H1 (cell line): ENCODE measurements around the gene CCR1. TPM values are rescaled to one million over a fixed set of nuclear protein-coding genes. Genes with fewer than 3 reads are reported as not detected.

Experiments used
- CTCF ChIA-PET: fragments of 300-600 bp; sonication (Branson Sonifier 250); formaldehyde crosslinking; loops from one replicate; lab custom pipeline; 2021; ENCODE audit not compliant: partially characterized antibody; lab: Charles Lee
- POLR2A ChIA-PET: fragments of 300-600 bp; sonication (Branson Sonifier 250); formaldehyde crosslinking; loops from one replicate; lab custom pipeline; 2021; ENCODE audit warnings: inconsistent platforms; ENCODE audit not compliant: partially characterized antibody; lab: Charles Lee
- DNase-seq, 2 experiments: peaks; one replicate each; pipeline versions ENCODE4 v3.0.0 to v3.0.0-alpha.2; 2010 to 2022; ENCODE audit warnings: low spot score in 2 of 2, low read depth in 1 of 2, mixed read lengths in 1 of 2
- FAIRE-seq: peaks from 2 replicates; lab custom pipeline; 2011; peaks lifted over from hg19 to GRCh38; lab: Jason Lieb, UNC
- H2AFZ ChIP-seq: 2 replicates; pipeline ENCODE4 v1.8.1; 2012; ENCODE audit warnings: low read length, inconsistent platforms
- H2AK5ac ChIP-seq: 2 replicates; pipeline ENCODE4 v1.6.1; 2013; ENCODE audit warnings: low read depth, low read length
- H2BK120ac ChIP-seq: replicated peaks from 2 replicates; pipeline ENCODE3; 2013; ENCODE audit warnings: low read depth, low read length, inconsistent platforms
- H2BK12ac ChIP-seq: 2 replicates; pipeline ENCODE4 v1.6.1; 2013; ENCODE audit warnings: low read depth, low read length
- H2BK15ac ChIP-seq: 2 replicates; pipeline ENCODE4 v1.6.1; 2013; ENCODE audit warnings: low read length
- H2BK20ac ChIP-seq: 2 replicates; pipeline ENCODE4 v1.6.1; 2013; ENCODE audit warnings: low read length
- H2BK5ac ChIP-seq: 2 replicates; pipeline ENCODE4 v1.6.1; 2013; ENCODE audit warnings: low read depth, low read length
- H3K14ac ChIP-seq: 2 replicates; pipeline ENCODE4 v1.6.1; 2013; ENCODE audit warnings: inconsistent platforms; ENCODE audit not compliant: insufficient read length
- H3K18ac ChIP-seq: 2 replicates; pipeline ENCODE4 v1.6.1; 2013; ENCODE audit warnings: low read length; ENCODE audit errors: extremely low read depth
- H3K23ac ChIP-seq: 2 replicates; pipeline ENCODE4 v1.6.1; 2013; ENCODE audit warnings: inconsistent platforms; ENCODE audit not compliant: insufficient read length
- H3K23me2 ChIP-seq: 2 replicates; pipeline ENCODE4 v1.6.1; 2013; ENCODE audit warnings: low read depth, low read length
- H3K27ac ChIP-seq: 2 replicates; pipeline ENCODE4 v1.6.1; 2011; ENCODE audit warnings: low read depth, low read length, inconsistent platforms
- H3K27me3 ChIP-seq, 4 experiments: replicated peaks in 1 of 4; 1 replicate in 1 of 4; 2 replicates in 3 of 4; pipeline versions ENCODE4 v1.6.1 to v1.8.1; 2011 to 2013; ENCODE audit warnings: low read length in 3 of 4, mild to moderate bottlenecking in 3 of 4, inconsistent platforms in 2 of 4, mixed read lengths in 2 of 4, moderate library complexity in 1 of 4; ENCODE audit not compliant: control insufficient read depth in 3 of 4, insufficient read depth in 3 of 4; ENCODE audit errors: extremely low read depth in 1 of 4
- H3K36me3 ChIP-seq, 4 experiments: 2 replicates each; pipeline versions ENCODE4 v1.6.1 to v1.8.1; 2011 to 2013; ENCODE audit warnings: mild to moderate bottlenecking in 4 of 4, low read length in 3 of 4, moderate library complexity in 2 of 4, control low read depth in 1 of 4, inconsistent platforms in 1 of 4; ENCODE audit not compliant: insufficient read depth in 4 of 4, control insufficient read depth in 2 of 4
- H3K4ac ChIP-seq: replicated peaks from 2 replicates; pipeline ENCODE3; 2013; ENCODE audit warnings: low read length, low read depth, mixed read lengths, inconsistent platforms; ENCODE audit not compliant: insufficient read length
- H3K4me1 ChIP-seq, 4 experiments: replicated peaks in 1 of 4; 1 replicate in 1 of 4; 2 replicates in 3 of 4; pipeline versions ENCODE4 v1.6.1 to v1.8.1; 2011 to 2013; ENCODE audit warnings: low read length in 3 of 4, inconsistent platforms in 2 of 4, mixed read lengths in 1 of 4; ENCODE audit not compliant: insufficient read depth in 4 of 4, control insufficient read depth in 3 of 4
- H3K4me2 ChIP-seq, 2 experiments: 2 replicates each; pipeline versions ENCODE4 v1.6.1 to v1.8.1; 2011 to 2013; ENCODE audit warnings: low read depth in 2 of 2, low read length in 2 of 2, control low read depth in 1 of 2, inconsistent platforms in 1 of 2, mild to moderate bottlenecking in 1 of 2; ENCODE audit not compliant: insufficient read depth in 1 of 2
- H3K4me3 ChIP-seq, 4 experiments: fragments of 200-600, 300-600 bp in 1 of 4; sonication (generic), shearing (Covaris generic), sonication (Bioruptor Twin) in 1 of 4; 2 replicates each; pipeline versions ENCODE4 v1.5.1 to v1.8.1; 2011 to 2016; ENCODE audit warnings: low read length in 4 of 4, low read depth in 3 of 4, control low read depth in 2 of 4, inconsistent platforms in 2 of 4, mild to moderate bottlenecking in 2 of 4, mixed read lengths in 1 of 4, moderate library complexity in 1 of 4; ENCODE audit not compliant: insufficient read depth in 2 of 4; ENCODE audit errors: extremely low read depth in 1 of 4
- H3K56ac ChIP-seq: replicated peaks from 2 replicates; pipeline ENCODE3; 2013; ENCODE audit warnings: low read depth, mild to moderate bottlenecking, mixed read lengths, low read length, inconsistent platforms; ENCODE audit not compliant: insufficient read length
- H3K79me1 ChIP-seq: 2 replicates; pipeline ENCODE4 v1.6.1; 2013; ENCODE audit warnings: low read depth, low read length, control low read depth
- H3K79me2 ChIP-seq, 2 experiments: 2 replicates each; pipeline versions ENCODE4 v1.6.1 to v1.8.1; 2012 to 2013; ENCODE audit warnings: low read length in 2 of 2, mild to moderate bottlenecking in 2 of 2, inconsistent platforms in 1 of 2; ENCODE audit not compliant: insufficient read depth in 2 of 2, control insufficient read depth in 1 of 2
- H3K9ac ChIP-seq, 4 experiments: replicated peaks in 1 of 4; 1 replicate in 1 of 4; 2 replicates in 3 of 4; pipeline versions ENCODE4 v1.6.1 to v1.8.1; 2011 to 2013; ENCODE audit warnings: low read depth in 3 of 4, low read length in 3 of 4, control low read depth in 2 of 4, mild to moderate bottlenecking in 2 of 4, moderate library complexity in 2 of 4, inconsistent platforms in 1 of 4; ENCODE audit errors: extremely low read depth in 1 of 4
- H3K9me3 ChIP-seq, 2 experiments: 2 replicates each; pipeline versions ENCODE4 v1.6.1 to v1.8.1; 2012 to 2013; ENCODE audit warnings: mild to moderate bottlenecking in 2 of 2, moderate library complexity in 2 of 2, control low read depth in 1 of 2, inconsistent platforms in 1 of 2, low read depth in 1 of 2, low read length in 1 of 2, mixed read lengths in 1 of 2; ENCODE audit not compliant: insufficient read depth in 2 of 2
- H4K20me1 ChIP-seq, 2 experiments: replicated peaks in 1 of 2; 2 replicates each; pipeline versions ENCODE3 to v1.8.1; 2011 to 2013; ENCODE audit warnings: inconsistent platforms in 2 of 2, low read length in 2 of 2, mild to moderate bottlenecking in 1 of 2; ENCODE audit not compliant: insufficient read depth in 2 of 2, control insufficient read depth in 1 of 2
- H4K5ac ChIP-seq: 2 replicates; pipeline ENCODE4 v1.6.1; 2013; ENCODE audit warnings: low read length, low read depth, mixed read lengths, inconsistent platforms; ENCODE audit not compliant: insufficient read length
- H4K8ac ChIP-seq: 2 replicates; pipeline ENCODE4 v1.8.0; 2013; ENCODE audit warnings: mild to moderate bottlenecking, moderate library complexity, low read length, inconsistent platforms; ENCODE audit not compliant: insufficient read depth; ENCODE audit errors: extremely low read depth
- H4K91ac ChIP-seq: replicated peaks from 2 replicates; pipeline ENCODE3; 2013; ENCODE audit warnings: low read length, mixed read lengths, inconsistent platforms; ENCODE audit not compliant: insufficient read length
- CBX5 ChIP-seq: fragments of 300-800, 300-1000 bp; sonication (generic); IDR thresholded peaks from 2 replicates; pipeline ENCODE4 v1.7.1; 2016; ENCODE audit warnings: antibody characterized with exemption, low read length, low read depth
- CBX8 ChIP-seq: fragments of 300-800, 300-1000 bp; sonication (generic); IDR thresholded peaks from 2 replicates; pipeline ENCODE4 v1.7.1; 2016; ENCODE audit warnings: low read depth, low read length, borderline replicate concordance
- NRF1 ChIP-seq: IDR thresholded peaks from 2 replicates; pipeline ENCODE4 v1.6.1; 2011; ENCODE audit warnings: mild to moderate bottlenecking, low read depth, low read length, improper control_type of control experiment
- POLR2A ChIP-seq, 2 experiments: IDR thresholded peaks; 1 replicate in 1 of 2; 2 replicates in 1 of 2; pipeline ENCODE4 v1.6.1; 2011; ENCODE audit warnings: low read depth in 2 of 2, low read length in 2 of 2, mild to moderate bottlenecking in 2 of 2; ENCODE audit errors: control extremely low read depth in 1 of 2
- POLR2AphosphoS5 ChIP-seq: IDR thresholded peaks from 2 replicates; pipeline ENCODE4 v1.6.1; 2011; ENCODE audit warnings: low read depth, low read length
- POU5F1 ChIP-seq: IDR thresholded peaks from 2 replicates; pipeline ENCODE4 v1.6.1; 2011; ENCODE audit warnings: low read depth, mild to moderate bottlenecking, low read length, moderate library complexity
- RXRA ChIP-seq: IDR thresholded peaks from 2 replicates; pipeline ENCODE4 v1.6.1; 2011; ENCODE audit warnings: low read depth, mild to moderate bottlenecking, low read length, moderate library complexity; ENCODE audit not compliant: insufficient read depth
- SP1 ChIP-seq: IDR thresholded peaks from 2 replicates; pipeline ENCODE4 v1.6.1; 2011; ENCODE audit warnings: low read depth, low read length
- SP4 ChIP-seq: IDR thresholded peaks from 2 replicates; pipeline ENCODE4 v1.6.1; 2012; ENCODE audit warnings: low read length, inconsistent platforms
- WGBS, 2 experiments: shearing (Covaris generic) in 1 of 2; methylation state at CpG; one replicate each; pipeline versions ENCODE4 v1.1.6 to v1.1.7; 2013 to 2015; ENCODE audit warnings: low lambda C conversion rate in 2 of 2, mixed read lengths in 2 of 2, inconsistent platforms in 1 of 2, low coverage in 1 of 2, missing lambda C conversion rate in 1 of 2; ENCODE audit not compliant: insufficient replicate concordance in 2 of 2, insufficient coverage in 1 of 2, insufficient read length in 1 of 2; ENCODE audit errors: extremely low coverage in 1 of 2, missing lambda C conversion rate in 1 of 2; 5-methylcytosine and 5-hydroxymethylcytosine counted together
- polyA plus RNA-seq, 7 experiments: library from polyadenylated mRNA; depleted of rRNA in 3 of 7; stranded (reverse) in 5 of 7; unstranded in 2 of 7; fragments of >200 nt in 5 of 7; fragments of 200-250 nt in 2 of 7; gene quantifications; 1 replicate in 5 of 7; 2 replicates in 1 of 7; 4 replicates in 1 of 7; pipeline versions ENCODE4 v1.2.1 to v1.2.3, GENCODE V29; 2011 to 2013; ENCODE audit warnings: missing spikeins in 2 of 7, mixed read lengths in 2 of 7
- total RNA-seq: library from RNA; stranded (reverse); fragmentation: NEBNext Ultra II Directional; extraction: Animal tissue kit (Norgen Biotek cat#: 25700); gene quantifications from 2 replicates; pipeline ENCODE4 v1.2.1, GENCODE V29; 2021
- TF ChIP-seq, protein P1 (sequence below): IDR thresholded peaks from 2 replicates; pipeline ENCODE4 v1.6.1; 2012; ENCODE audit warnings: low read length, inconsistent platforms

The CCR1 gene
- total and polyA plus RNA-seq, 2 of the 8 experiments (the other 6 are each of a cell fraction or from before 2014, with no cell fraction given) = not detected

DNA sequence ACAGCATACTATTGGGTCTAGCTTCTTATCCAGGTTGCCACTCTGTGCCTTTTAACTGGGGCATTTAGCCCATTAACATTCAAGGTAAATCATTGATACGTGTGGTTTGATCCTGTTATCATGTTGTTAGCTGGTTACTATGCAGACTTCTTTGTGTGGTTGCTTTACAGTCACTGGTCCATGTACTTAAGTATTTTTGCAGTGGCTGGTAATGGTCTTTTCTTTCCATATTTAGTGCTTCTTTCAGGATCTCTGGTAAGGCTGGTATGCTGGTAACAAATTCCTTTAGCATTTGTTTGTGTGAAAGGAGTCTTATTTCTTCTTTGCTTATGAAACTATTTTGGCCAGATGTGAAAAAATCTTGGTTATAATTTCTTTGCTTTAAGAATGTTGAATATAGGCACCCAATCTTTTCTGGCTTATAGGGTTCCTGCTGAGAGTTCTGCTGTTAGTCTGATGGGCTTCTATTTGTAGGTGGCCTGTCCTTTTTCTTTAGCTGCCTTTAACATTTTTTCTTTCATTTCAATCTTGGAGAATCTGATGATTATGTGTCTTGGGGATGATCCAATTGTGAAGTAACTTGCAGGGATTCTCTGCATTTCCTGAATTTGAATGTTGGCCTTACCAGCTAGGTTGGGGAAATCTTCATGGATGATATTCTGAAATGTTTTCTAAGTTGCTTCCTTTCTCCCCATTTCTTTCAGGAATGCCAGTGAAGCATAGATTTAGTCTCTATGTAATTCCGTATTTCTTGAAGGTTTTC lies 39.3 kb downstream of the CCR1 start:
- H3K18ac ChIP-seq = no peak overlapping the region
- no peak overlapping the region for H3K4me2 ChIP-seq
- no peak overlapping the region for H3K56ac ChIP-seq
- ChIA-PET CTCF (no interaction called here), POLR2A (no interaction called here)
- no peak overlapping the region for H2BK15ac ChIP-seq
- no peak overlapping the region for H2AK5ac ChIP-seq
- no peak overlapping the region for H2BK120ac ChIP-seq
- H3K23ac ChIP-seq = no peak overlapping the region
- no peak overlapping the region for H2BK5ac ChIP-seq
- no peak overlapping the region for H4K91ac ChIP-seq
- H2BK20ac ChIP-seq = no peak overlapping the region
- H3K27ac ChIP-seq = no peak overlapping the region
- H4K8ac ChIP-seq = no peak overlapping the region
- no peaks in the 10 kb centered on the region for H3K36me3 ChIP-seq
- no peak for DNase-seq
- H3K23me2 ChIP-seq = peaks cover 2% of the 10 kb centered on the region; the same call in 1 of the 2 replicates
- no peak overlapping the region for H4K5ac ChIP-seq
- 0 out of 4 replicates have a peak, but pooled peaks cover 0 to 3% of the 10 kb centered on the region in 2 experiments for H3K9me3 ChIP-seq
- H2AFZ ChIP-seq = no peak overlapping the region
- no peaks in the 10 kb centered on the region for H3K79me2 ChIP-seq
- H3K9ac ChIP-seq = no peak overlapping the region
- no peak for FAIRE-seq
- no peaks in the 10 kb centered on the region for H3K4me1 ChIP-seq
- H3K79me1 ChIP-seq = no peaks in the 10 kb centered on the region
- H4K20me1 ChIP-seq = no peaks in the 10 kb centered on the region
- no peak overlapping the region for H2BK12ac ChIP-seq
- H3K4ac ChIP-seq = no peak overlapping the region
- 84% methylated on average over 2 of the region's 2 CpGs; no CpG with 5 or more reads in 1 of the 2 experiments for WGBS, 2 experiments
- no peak overlapping the region for H3K4me3 ChIP-seq
- no peak overlapping the region for H3K14ac ChIP-seq
- no peaks in the 10 kb centered on the region for H3K27me3 ChIP-seq
- TF ChIP-seq CBX5 = no peak
- TF ChIP-seq, protein P1, sequence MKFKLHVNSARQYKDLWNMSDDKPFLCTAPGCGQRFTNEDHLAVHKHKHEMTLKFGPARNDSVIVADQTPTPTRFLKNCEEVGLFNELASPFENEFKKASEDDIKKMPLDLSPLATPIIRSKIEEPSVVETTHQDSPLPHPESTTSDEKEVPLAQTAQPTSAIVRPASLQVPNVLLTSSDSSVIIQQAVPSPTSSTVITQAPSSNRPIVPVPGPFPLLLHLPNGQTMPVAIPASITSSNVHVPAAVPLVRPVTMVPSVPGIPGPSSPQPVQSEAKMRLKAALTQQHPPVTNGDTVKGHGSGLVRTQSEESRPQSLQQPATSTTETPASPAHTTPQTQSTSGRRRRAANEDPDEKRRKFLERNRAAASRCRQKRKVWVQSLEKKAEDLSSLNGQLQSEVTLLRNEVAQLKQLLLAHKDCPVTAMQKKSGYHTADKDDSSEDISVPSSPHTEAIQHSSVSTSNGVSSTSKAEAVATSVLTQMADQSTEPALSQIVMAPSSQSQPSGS = no peak
- TF ChIP-seq SP4 = no peak
- no peak for TF ChIP-seq POLR2A (IDR thresholded peaks at IDR 0.05; ENCODE audit: control extremely low read depth in 1 of 2, low read depth in 2 of 2, low read length in 2 of 2)
- TF ChIP-seq NRF1 = no peak
- TF ChIP-seq POLR2AphosphoS5 = no peak
- no peak for TF ChIP-seq CBX8
- TF ChIP-seq POU5F1 = no peak
- TF ChIP-seq RXRA = no peak
- TF ChIP-seq SP1 = no peak
